GM06990 (cell line): ENCODE data around the gene SPTBN1.

Source experiments
- DNase-seq: peaks from one replicate; pipeline ENCODE4 v3.0.0-alpha.2; 2011; ENCODE audit not compliant: insufficient read length; ENCODE audit errors: extremely low read depth
- H3K27me3 ChIP-seq: replicated peaks from 2 replicates; pipeline ENCODE4 v1.6.0; 2011; ENCODE audit warnings: low read length; ENCODE audit not compliant: control insufficient read depth, insufficient read depth
- H3K36me3 ChIP-seq: 2 replicates; pipeline ENCODE4 v1.5.1; 2011; ENCODE audit warnings: low read length; ENCODE audit not compliant: control insufficient read depth, insufficient read depth
- H3K4me3 ChIP-seq: replicated peaks from 2 replicates; pipeline ENCODE4 v1.5.1; 2011; ENCODE audit warnings: low read depth, mild to moderate bottlenecking, control low read depth, low read length
- CTCF ChIP-seq: IDR thresholded peaks from 2 replicates; pipeline ENCODE4 v1.5.1; 2011; ENCODE audit warnings: low read length, control low read depth, mild to moderate bottlenecking, inconsistent platforms; ENCODE audit not compliant: insufficient read depth, poor library complexity, severe bottlenecking

The SPTBN1 gene

GRCh38 chr2:54456362-54456611, 160 bp downstream of the SPTBN1 start:
- Histone ChIP-seq H3K27me3 (no peaks in the 10 kb centered on the region; the same call in none of the 2 replicates), H3K36me3 (no peaks in the 10 kb centered on the region), H3K4me3 (peak overlapping the region; percentile 55)
- no peak for DNase-seq
- no peak for TF ChIP-seq CTCF

GRCh38 chr2:54456612-54457322, 640 bp downstream of the SPTBN1 start:
- Histone ChIP-seq H3K27me3 (no peaks in the 10 kb centered on the region; the same call in none of the 2 replicates), H3K36me3 (no peaks in the 10 kb centered on the region), H3K4me3 (peak overlapping the region; percentile 55)
- DNase-seq, result peak; percentile 60
- no peak for TF ChIP-seq CTCF

GRCh38 chr2:54457323-54458023, 1.3 kb downstream of the SPTBN1 start:
- peak; percentile 43 for DNase-seq
- H3K27me3 ChIP-seq, result no peaks in the 10 kb centered on the region; the same call in none of the 2 replicates

GRCh38 chr2:54459037-54459441, 2.9 kb downstream of the SPTBN1 start:
- no peak for TF ChIP-seq CTCF
- no peaks in the 10 kb centered on the region for H3K36me3 ChIP-seq
- no peak for DNase-seq
- no peak overlapping the region for H3K4me3 ChIP-seq
- H3K27me3 ChIP-seq, result no peaks in the 10 kb centered on the region; the same call in none of the 2 replicates

More at GRCh38 chr2:54457323-54458023, 1.3 kb downstream of the SPTBN1 start:
- Histone ChIP-seq H3K4me3 (peak overlapping the region; percentile 28), H3K36me3 (no peaks in the 10 kb centered on the region)
- TF ChIP-seq CTCF, result no peak

- Histone ChIP-seq H3K36me3 (no peaks in the 10 kb centered on the region), H3K27me3 (no peaks in the 10 kb centered on the region; the same call in none of the 2 replicates), H3K4me3 (no peak overlapping the region)
- no peak for DNase-seq
- TF ChIP-seq CTCF, result no peak
Observed at GRCh38 chr2:54461261-54461660, 5.1 kb downstream of the SPTBN1 start.
